GM18867 (cell line): ENCODE data around the gene ABCD4.
"Not testable (repeated sequence)": the region's sequence is repeated elsewhere in the genome, so short reads cannot be mapped to it uniquely, and the experiment has no call there.

Experiments
- ATAC-seq: cut with Tn5 transposase; IDR thresholded peaks from one replicate; pipeline ENCODE4 v1.9.1; 2021; ENCODE audit warnings: mild to moderate bottlenecking, moderate library complexity; ENCODE audit not compliant: unreplicated experiment

The ABCD4 gene

DNA sequence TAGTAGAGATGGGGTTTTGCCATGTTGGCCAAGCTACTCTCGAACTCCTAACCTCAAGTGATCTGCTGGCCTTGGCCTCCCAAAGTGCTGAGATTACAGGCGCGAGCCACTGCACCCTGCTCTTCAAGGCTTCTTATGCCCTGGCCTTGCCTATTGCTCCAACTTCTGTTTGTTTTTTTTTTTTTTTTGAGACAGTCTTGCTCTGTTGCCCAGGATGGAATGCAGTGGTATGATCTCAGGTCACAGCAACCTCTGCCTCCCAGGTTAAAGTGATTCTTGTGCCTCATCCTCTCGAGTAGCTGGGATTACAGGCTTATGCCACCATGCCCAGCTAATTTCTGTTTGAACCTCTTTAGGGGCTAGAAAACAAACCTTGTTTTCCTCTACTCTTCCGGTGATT, 6.0 kb upstream of the ABCD4 start:
- no peak for ATAC-seq

DNA sequence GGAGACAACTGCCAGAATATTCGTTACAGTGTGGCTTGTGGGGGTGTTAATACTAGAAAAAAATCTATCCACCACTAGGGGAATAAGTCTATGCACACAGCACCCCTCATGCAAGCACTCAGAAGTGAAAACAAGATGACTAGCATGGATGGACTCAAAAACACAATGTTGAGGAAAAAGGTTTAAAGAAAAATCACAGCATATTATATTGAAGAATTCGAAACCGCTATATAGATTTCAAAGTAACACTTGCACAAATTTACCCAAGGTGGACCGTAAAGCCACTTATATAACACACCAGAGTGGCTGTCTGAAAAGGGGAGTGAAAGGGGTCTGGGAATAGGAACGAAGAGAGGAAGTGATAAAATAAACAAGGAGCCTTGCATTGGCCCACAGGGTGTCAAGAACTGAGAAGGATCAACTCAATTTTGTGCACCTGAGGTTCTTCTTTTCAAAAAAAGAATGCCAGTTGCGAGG, 544 bp downstream of the ABCD4 start:
- peak; percentile 47 for ATAC-seq

DNA sequence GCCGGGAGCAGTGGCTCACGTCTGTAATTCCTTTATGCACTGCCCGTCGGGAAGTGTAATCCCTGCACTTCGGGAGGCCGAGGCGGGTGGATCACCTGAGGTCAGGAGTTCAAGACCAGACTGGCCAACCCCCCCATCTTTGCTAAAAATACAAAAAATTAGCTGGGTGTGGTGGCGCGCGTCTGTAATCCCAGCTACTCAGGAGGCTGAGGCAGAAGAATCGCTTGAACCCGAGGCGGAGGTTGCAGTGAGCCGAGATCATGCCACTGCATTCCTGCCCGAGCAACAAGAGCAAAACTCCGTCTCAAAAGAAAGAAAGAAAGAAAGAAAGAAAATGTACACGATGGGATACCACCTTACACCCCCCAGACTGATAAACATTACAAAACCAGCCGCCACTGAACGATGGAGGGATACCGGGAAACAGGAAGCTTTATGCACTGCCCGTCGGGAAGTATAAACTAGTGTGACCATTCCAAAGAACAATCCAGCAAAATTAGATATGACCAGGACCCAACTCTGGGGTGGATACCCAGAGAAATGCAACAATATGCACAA, 1.1 kb downstream of the ABCD4 start:
- no peak for ATAC-seq

DNA sequence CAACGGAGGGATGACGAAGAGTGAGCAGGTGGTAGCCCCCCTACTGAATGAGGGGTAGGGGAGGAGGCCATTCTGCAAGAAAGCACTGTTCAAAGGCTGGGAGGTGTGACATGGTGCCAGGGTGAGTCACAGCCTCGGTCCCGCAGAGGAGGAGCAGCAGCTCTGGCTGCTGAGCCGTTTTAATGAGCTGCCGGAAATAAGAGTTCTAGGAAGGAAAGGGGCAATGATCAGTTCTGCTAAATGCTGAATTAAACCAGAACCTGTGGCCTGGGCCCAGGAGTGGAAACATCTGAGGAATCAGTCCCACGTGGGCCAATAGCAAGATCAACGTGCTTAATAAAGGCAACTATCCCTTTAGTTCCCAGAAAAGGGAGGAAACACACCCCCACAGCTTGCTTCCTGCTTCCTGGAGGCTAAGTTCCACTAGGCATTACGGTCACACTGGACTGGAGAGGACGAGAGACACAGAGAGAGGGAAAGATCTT, 3.6 kb downstream of the ABCD4 start:
- no peak for ATAC-seq

DNA sequence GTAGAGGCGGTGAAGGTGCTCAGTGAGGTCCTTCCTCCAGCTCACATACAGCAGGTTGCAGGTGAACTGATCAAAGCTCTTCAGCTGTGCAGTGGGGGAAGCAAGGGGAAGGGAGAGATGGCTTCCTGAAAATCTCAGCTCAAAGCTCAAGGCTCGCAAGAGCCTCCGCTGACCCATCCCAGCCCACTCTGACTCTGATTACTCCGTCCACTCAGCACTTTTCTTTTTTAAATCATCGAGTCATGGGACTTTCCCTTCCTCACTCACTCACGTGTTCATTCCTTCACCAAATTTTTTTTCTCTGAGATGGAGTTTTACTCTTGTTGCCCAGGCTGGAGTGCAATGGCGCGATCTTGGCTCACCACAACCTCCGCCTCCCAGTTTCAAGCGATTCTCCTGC, 4.7 kb downstream of the ABCD4 start:
- ATAC-seq = no peak

DNA sequence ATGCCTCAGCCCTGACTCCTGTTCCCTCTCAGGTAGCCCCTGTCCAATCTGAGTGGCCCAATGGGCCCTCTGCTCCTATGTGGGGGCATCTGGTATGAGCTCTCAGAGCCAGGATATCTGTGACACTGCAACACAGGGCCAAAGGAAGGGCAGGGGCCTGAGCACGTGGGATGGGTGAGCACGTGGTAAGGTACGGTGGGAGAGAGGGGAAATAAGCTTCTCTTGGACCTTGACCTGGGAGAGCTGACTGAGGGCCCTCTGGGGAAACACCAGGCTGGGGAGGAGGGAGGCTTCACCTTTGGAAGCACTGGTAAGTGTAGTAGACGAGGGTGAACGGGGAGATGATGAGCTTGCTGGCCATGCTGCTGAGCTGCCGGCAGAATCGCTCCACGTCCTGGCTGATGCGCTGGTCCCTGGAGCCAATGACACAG, 6.7 kb downstream of the ABCD4 start:
- ATAC-seq = no peak

DNA sequence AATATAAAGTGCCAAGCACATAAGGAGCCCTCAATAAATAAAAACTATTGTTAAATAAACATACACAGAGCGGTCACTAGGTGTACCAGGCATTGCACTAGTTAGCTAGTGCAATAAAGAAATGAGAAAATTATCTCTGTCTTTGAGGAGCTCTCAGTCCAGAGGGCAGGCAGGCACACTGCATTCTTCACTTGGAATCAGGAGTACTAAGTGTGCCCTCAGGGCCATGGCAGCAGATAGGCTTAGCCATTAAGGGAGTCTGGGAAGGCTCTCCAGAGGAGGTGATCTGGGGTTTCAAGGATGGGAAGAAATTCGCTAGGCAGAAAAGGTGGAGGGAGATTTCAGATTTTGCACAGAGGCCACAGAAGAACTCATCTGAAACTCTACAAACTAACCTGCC, 9.1 kb downstream of the ABCD4 start:
- ATAC-seq = no peak

DNA sequence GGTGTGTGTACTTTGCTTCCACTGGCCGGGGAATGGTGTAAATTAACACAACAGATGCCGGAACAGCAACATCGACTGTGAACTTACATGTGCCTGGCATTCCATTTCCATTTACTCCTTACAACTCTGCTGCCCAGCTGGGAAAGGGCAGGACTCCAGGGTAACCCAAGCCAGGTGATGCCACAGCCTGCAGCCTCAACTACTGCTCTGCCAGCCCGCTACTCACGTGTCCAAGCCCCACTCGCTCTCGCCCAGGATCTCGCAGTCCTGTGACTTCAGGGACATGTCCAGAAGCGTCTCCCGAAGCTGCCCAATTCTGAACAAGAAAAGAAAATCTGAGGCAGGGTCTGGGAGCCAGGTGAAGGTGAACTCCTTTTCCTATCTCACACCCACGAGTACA, 10.7 kb downstream of the ABCD4 start:
- no peak for ATAC-seq

DNA sequence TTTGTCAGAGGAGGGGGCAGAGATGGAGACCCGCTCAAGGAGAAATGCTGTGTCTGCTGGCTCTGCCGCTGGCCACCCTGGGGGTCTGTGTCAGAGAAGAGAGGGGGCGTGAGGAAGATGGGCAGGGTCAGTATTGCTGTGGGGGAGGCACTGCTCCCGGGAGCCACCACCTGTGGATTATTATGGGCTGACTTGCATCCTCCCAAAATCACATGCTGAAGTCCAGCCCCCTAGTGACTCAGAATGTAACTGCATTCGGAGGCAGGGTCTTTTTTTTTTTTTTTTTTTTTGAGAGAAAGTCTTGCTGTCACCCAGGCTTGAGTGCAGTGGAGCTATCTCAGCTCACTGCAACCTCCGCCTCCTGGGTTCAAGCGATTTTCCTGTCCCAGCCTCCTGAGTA, 12.3 kb downstream of the ABCD4 start:
- no peak for ATAC-seq

DNA sequence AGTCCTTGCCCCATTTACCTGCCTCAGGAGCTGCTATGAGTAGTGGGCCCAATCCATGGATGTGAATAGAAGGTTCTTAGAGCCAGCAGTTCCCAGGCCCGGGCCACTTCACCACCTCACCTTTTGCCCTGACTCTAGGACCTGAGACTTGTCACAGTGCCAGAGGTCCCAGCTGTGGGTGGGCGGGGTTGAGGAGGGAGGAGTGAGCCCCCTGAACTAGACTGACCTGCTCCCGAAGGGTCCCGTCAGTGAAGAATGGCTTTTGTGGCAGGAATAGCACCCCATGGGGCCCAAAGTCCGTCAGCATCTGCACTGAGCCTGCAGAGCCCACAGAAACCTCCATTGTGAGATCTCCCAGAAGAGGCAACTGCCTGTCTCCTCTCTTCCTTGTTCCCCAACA, 12.9 kb downstream of the ABCD4 start:
- no peak for ATAC-seq

DNA sequence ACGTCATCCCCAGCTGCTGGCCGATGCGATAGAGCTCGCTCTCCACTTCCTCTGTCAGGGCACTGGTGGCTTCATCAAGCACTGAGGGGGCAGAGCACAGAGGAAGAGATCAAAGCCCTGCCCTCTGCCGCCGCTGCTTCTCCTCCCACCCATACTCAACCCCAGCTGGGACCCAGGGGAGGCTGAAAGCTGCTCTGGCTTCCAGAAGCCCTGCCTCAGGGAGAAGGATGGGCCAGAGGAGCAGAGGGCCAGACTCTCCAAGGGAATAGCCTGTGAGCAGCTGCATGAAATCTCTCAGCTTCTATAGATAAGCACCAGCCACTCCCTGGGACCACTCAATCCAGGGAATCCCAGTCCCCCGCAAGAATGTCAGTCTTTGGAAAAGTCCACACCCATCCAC, 16.0 kb downstream of the ABCD4 start:
- no peak for ATAC-seq

DNA sequence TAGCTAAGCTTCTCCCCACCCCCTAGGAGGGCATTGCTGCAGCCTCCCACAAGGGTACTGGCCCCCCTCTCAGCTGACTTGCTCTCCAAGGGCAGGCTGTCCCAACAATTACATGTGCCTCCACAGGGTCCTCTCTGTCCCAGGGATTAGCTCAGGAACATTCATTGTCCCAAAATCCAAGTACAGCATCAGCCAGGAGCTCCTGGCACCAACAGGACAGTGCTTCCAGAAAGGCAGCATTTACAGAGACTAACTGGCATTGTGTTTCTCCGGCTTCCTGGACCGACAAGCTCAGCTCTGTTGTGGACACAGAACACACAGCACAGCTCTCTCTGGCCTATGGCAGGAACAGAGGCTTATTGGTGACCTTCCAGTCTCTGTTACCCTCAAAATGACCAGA, 21.7 kb downstream of the ABCD4 start:
- ATAC-seq = no peak

DNA sequence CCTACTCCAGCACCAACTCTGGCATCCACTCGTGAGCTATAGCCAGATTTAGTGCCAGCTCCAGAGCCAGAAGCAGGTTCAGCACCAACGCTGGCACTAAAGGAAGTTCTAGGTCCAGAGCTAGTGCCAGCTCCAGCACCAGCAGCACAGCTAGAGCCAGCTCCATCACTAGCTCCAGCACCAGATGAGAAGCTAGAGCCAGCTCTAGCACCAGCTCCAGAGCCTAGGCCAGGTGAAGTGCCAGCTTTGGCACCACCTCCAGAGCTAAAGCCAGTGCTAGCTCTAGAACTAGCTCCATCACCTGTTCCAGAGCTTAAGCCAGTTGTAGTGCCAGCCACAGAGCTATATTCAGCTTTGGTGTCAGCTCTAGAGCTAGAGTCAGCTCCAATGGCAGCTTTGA, 24.7 kb downstream of the ABCD4 start:
- ATAC-seq = no peak

DNA sequence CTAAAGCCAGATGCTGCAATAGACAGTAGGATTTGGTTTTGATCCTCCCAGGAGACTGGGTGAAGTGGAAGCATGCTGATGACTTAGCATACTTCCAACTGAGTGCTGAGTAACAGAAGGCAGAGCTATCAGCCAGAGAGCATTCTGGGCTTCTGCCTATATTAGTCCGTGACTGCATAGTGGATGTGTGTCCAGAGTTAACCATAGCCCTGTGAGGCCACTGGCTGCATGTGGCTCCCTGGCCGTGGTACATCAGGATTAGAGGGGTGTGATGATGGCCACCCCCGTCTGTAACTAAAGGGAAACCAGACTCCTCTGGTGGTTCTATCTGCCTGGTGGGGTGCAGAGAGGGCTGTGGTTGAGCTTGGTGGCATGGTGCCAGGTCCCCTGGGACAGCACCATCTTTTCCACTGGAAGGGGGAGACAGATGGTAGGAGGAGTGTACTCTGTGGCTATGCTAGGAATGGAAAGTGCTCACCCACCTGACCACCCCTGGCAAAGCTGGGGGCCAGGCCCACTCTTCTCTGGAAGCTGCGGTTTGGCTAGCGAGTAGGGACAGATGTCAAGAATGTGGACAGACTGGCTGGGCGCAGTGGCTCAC, 27.4 kb downstream of the ABCD4 start:
- no peak for ATAC-seq

DNA sequence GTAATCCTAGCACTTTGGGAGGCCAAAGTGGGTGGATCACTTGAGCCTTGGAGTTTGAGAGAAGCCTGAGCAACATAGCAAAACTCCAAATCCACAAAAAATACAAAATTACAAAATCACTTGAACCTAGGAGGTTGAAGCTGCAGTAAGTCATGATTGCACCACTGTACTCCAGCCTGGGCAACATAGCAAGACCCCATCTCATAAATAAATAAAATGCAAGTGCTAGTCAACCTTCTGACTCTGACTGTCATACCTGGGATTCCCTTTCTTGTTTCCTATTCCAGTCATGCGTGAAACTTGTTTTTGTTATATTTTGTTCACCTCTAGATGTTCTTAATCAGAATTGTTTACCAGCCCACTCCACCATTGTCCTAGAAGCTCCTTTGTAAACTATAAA, 31.4 kb downstream of the ABCD4 start:
- ATAC-seq = no peak

DNA sequence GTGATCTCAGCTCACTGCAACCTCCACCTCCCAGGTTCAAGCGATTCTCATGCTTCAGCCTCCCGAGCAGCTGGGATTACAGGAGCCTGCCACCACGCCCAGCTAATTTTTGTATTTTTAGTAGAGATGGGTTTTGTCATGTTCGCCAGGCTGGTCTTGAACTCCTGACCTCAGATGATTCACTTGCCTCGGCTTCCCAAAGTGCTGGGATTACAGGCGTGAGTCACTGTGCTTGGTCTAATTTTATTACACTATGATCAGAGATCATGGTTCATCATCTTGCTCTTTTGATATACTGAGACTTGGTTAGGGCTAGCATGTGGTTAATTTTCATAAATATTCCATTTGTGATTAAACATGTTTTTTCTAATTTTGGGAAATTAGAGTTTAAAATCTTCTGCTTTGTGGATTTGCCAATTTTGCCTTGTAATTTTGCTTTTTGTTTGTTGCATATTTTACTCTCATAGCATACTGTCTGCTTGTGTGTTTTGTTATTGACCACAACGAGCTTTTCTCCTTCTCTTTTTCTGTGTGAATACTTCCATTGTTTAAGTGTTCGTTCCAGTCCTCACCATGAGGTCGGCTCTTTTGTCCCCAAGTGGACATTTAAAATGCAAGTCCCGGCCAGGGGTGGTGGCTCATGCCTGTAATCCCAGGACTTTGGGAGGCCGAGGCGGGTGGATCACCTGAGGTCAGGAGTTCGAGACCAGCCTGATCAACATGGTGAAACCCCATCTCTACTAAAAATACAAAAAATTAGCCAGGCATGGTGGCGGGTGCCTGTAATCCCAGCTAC, 32.2 kb downstream of the ABCD4 start:
- ATAC-seq = not testable (repeated sequence)

DNA sequence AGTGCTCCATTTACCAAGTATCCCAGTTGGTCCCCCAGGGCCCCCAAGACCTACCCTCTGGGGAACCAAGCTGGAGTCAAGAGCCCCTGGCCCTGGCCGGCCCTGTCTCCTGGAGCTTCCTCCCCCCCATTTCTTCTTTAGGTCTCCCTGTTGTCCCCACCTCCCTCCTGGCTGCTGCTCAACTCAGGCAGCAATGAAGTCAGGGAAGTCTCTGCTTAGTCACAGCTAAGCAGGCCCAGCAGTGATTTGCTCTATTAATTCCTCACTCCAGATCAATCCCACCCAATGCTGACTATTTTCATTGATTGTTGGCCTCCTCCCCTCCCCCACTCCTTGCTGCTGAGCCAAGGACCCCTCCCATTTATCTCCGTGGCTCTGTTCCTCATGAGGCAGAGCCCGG, 35.1 kb downstream of the ABCD4 start:
- ATAC-seq = no peak

DNA sequence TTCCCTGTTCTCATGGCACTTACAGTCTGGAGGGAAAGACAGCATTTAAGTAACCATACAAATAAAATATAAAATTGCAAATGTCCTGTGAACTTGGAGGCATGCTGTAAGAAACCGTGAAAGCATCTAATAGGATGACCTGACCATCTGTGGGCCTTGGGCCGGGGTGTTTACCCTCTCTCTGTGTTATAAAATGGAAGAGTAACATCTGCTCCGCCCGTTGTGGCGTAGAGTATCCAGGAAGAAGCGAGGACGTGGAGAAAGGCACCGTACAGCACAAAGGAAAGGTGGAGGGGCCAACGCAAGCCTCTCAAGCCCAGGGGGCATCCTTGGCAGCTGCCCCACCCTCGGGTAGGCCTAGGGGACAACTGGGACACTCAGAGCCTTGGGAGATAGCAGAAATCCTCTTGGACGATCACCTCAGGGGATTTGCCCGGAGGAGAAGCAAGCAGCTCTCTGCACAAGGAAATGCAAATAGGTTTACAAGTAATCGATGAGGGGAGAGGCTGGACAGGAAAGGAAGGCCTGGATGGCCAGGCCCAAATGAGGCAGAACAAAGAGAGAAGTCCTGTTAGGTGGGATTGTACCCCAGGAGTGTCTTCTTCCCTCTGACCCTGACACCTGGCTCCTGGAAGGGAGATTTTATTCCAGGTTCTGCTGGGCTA, 37.3 kb downstream of the ABCD4 start:
- ATAC-seq = no peak

DNA sequence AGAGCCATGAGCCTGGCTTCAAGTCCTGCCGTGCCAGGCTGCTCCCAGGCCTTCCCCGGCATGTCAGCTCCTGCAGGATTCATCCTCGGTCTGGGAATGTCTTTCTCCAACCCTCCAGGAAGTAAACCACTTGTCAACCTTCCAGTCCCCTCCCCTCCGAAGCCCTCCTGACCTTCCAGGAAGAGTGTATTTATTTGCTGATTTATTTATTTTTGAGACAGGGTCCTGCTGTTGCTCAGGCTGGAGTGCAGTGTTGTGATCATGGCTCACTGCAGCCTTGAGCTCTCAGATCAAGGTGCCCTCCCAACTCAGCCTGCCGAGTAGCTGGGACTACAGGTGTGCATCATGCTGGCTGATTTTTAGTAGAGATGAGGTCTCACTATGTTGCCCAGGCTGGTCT, 38.8 kb downstream of the ABCD4 start:
- no peak for ATAC-seq

DNA sequence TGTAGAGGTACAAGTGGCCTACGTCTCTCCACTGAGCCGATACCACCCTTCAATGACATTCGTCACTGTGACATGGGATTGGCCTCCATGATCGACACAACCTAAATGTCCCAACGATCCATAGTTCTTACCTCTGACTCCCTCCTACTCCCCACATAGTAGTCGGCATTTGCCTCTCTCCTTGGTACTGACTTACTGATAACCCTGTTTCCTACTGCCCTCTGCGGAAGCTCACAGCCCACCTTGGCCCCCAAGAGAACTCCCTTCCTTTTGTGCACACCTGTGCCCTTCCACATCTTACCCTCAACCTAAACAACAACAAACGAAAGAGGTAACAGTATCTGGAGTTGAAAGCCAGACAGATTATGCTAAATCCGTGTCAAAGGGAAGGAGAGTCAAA, 39.6 kb downstream of the ABCD4 start:
- no peak for ATAC-seq

DNA sequence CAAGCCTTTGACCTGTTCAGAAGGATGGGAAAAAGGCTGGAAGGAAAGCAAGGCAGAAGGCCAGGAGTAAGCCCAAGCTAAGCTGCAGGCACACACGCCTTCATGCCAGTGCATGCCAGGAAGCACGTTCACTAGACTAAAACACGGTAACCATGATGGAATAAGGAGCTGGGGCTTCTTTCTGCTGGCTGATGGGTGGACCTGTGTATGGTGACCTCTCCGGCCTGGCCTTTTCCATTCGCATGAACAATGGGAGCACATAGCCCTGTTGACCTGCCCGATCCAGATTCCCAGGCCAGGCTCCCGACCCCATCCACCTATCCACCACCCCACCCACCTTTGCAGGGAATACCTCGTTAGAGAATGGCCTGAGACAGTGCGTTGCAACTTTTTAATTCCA, 40.7 kb downstream of the ABCD4 start:
- ATAC-seq = no peak

DNA sequence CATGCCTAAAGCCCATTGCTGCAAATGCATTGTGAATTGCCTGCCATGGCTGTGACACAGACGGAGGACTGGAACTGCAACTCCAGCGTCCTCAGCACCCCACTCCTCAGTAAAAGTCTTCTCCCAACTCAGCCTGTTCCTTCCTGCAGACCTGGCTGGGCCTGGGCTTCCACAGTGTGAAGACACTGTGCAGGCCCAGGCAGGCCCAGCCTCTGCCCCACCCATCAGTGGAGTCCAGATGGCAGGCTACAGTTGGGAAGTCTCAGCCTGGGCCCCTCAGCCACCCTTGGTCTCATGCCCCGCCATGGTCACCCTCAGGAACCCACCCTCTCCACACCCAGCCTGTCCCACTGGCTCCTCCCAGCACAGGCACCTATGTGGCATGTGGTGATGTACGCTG, 41.4 kb downstream of the ABCD4 start:
- no peak for ATAC-seq
